Measurements from ENCODE around the gene METTL26.
"Not testable (repeated sequence)": the region's sequence is repeated elsewhere in the genome, so short reads cannot be mapped to it uniquely, and the experiment has no call there.

METTL26 gene

GRCh38 chr16:616733-617586, 19.1 kb downstream of the METTL26 start:
- Mint-ChIP-seq H3K9me3 (ENCODE audit: low read depth) (no peaks in the 10 kb centered on the region), H3K36me3 (no peaks in the 10 kb centered on the region), H3K27me3 (no peaks in the 10 kb centered on the region), H3K27ac (no peak overlapping the region), H3K4me1 (ENCODE audit: low read depth) (no peaks in the 10 kb centered on the region), H3K4me3 (no peak overlapping the region)

GRCh38 chr16:615122-615521, 21.0 kb downstream of the METTL26 start:
- H3K36me3 Mint-ChIP-seq, result no peaks in the 10 kb centered on the region
- H3K9me3 Mint-ChIP-seq (ENCODE audit: low read depth), result no peaks in the 10 kb centered on the region
- no peaks in the 10 kb centered on the region for H3K27me3 Mint-ChIP-seq
- no peak overlapping the region for H3K4me3 Mint-ChIP-seq
- no peak overlapping the region for H3K27ac Mint-ChIP-seq
- H3K4me1 Mint-ChIP-seq (ENCODE audit: low read depth), result peaks cover 3% of the 10 kb centered on the region

- Mint-ChIP-seq H3K27ac (no peak overlapping the region), H3K4me3 (no peak overlapping the region), H3K36me3 (no peaks in the 10 kb centered on the region), H3K4me1 (ENCODE audit: low read depth) (peaks cover 3% of the 10 kb centered on the region), H3K27me3 (no peaks in the 10 kb centered on the region), H3K9me3 (ENCODE audit: low read depth) (no peaks in the 10 kb centered on the region)
Observed at GRCh38 chr16:610513-611381, 25.4 kb downstream of the METTL26 start.

DNA sequence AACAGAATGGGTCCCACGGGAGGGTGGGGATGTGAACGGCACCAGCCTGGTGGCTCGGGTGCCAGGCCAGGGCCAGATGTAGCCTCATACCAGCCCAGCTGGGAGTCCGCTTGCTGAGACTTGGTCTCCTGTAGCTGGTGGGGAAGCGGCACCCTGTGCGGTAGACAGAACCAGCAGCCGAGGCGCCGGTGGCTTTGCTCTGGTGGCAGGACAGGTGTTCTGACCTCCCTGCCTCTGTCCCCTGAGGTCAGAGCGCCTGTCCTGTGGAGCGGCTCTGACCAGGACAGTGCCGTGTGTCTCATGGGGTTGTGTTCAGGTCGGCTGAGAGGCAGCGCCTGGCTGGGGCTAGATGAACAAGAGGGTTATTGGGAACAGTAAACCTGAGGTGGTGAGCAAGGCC, 26.1 kb downstream of the METTL26 start:
- peaks cover 3% of the 10 kb centered on the region for H3K4me1 Mint-ChIP-seq (ENCODE audit: low read depth)
- no peaks in the 10 kb centered on the region for H3K27me3 Mint-ChIP-seq
- no peaks in the 10 kb centered on the region for H3K9me3 Mint-ChIP-seq (ENCODE audit: low read depth)
- H3K36me3 Mint-ChIP-seq, result no peaks in the 10 kb centered on the region
- no peak overlapping the region for H3K27ac Mint-ChIP-seq
- H3K4me3 Mint-ChIP-seq, result no peak overlapping the region

DNA sequence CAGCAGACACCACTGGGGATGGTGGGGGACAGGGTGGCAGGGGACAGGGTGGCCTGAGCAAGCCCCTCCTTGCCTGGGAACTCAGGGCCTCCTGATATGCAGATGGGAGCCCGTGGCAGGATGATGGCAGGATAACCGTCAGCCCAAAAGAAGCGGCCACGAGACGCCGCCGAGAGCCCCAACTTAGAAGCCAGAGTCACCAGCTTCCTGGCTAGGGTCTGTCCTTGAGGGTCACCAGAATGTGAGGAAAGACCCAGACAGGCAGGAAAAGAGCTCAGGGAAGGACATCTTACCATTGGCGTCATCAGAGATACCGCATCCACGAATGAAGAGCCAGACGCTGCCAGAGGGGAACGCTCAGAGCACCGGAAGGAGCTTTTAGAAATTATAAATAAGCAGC, 26.8 kb downstream of the METTL26 start:
- Mint-ChIP-seq H3K27ac (no peak overlapping the region), H3K9me3 (ENCODE audit: low read depth) (no peaks in the 10 kb centered on the region), H3K4me3 (no peak overlapping the region), H3K4me1 (ENCODE audit: low read depth) (peaks cover 3% of the 10 kb centered on the region), H3K27me3 (no peaks in the 10 kb centered on the region), H3K36me3 (no peaks in the 10 kb centered on the region)

DNA sequence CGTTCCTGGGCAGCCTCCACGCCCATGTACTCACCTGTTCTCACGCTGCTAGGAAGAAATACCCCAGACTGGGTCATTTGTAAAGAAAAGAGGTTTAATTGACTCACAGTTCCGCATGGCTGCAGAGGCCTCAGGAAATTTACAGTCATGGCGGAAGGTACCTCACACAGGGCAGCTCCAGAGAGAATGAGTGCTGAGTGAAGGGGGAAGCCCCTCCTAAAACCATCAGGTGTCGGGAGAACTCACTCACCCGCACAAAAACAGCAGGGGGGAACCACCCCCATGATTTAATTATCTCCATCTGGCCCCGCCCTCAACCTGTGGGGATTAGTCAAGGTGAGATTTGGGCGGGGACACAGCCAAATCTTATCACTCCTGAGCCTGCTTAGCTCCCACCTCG, 28.1 kb downstream of the METTL26 start:
- peak overlapping the region; percentile 41 for H3K27ac Mint-ChIP-seq
- no peaks in the 10 kb centered on the region for H3K36me3 Mint-ChIP-seq
- H3K27me3 Mint-ChIP-seq, result no peaks in the 10 kb centered on the region
- H3K4me3 Mint-ChIP-seq, result no peak overlapping the region
- H3K9me3 Mint-ChIP-seq (ENCODE audit: low read depth), result no peaks in the 10 kb centered on the region
- H3K4me1 Mint-ChIP-seq (ENCODE audit: low read depth), result peaks cover 12% of the 10 kb centered on the region

- Mint-ChIP-seq H3K27ac (no peak overlapping the region), H3K9me3 (ENCODE audit: low read depth) (no peaks in the 10 kb centered on the region), H3K4me3 (no peak overlapping the region)
Observed at GRCh38 chr16:606656-607307, 29.3 kb downstream of the METTL26 start.

DNA sequence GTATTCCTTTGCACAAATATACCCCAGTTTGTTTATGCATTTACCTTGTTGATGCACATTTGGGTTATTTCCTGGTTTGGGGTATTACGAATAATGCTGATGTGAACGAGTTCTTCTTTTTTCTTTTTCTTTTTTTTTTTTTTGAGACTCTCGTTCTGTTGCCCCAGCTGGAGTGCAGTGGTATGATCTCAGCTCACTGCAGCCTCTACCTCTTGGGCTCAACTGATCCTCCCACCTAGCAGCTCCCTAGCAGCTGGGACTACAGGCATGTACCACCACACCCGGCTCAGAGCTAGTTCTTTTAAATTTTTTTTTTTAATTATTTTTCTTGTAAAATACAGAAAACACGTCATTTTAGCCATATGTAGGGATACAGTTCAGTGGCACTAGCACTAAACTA, 32.2 kb downstream of the METTL26 start:
- Mint-ChIP-seq H3K27ac (no peak overlapping the region), H3K36me3 (no peaks in the 10 kb centered on the region), H3K4me3 (no peak overlapping the region), H3K9me3 (ENCODE audit: low read depth) (no peaks in the 10 kb centered on the region), H3K4me1 (ENCODE audit: low read depth) (peaks cover 15% of the 10 kb centered on the region), H3K27me3 (no peaks in the 10 kb centered on the region)

More at GRCh38 chr16:606656-607307, 29.3 kb downstream of the METTL26 start:
- Mint-ChIP-seq H3K36me3 (no peaks in the 10 kb centered on the region), H3K4me1 (ENCODE audit: low read depth) (peaks cover 16% of the 10 kb centered on the region), H3K27me3 (no peaks in the 10 kb centered on the region)

- Mint-ChIP-seq H3K27ac (no peak overlapping the region), H3K27me3 (no peaks in the 10 kb centered on the region), H3K4me1 (ENCODE audit: low read depth) (peaks cover 15% of the 10 kb centered on the region), H3K36me3 (no peaks in the 10 kb centered on the region), H3K9me3 (ENCODE audit: low read depth) (no peaks in the 10 kb centered on the region), H3K4me3 (no peak overlapping the region)
Observed at GRCh38 chr16:600781-601180, 35.3 kb downstream of the METTL26 start.

- H3K9me3 Mint-ChIP-seq (ENCODE audit: low read depth), result no peaks in the 10 kb centered on the region
- no peaks in the 10 kb centered on the region for H3K36me3 Mint-ChIP-seq
- H3K27ac Mint-ChIP-seq, result no peak overlapping the region
- H3K4me3 Mint-ChIP-seq, result no peak overlapping the region
- peaks cover 16% of the 10 kb centered on the region for H3K4me1 Mint-ChIP-seq (ENCODE audit: low read depth)
- no peaks in the 10 kb centered on the region for H3K27me3 Mint-ChIP-seq
Observed at GRCh38 chr16:598823-599739, 37.0 kb downstream of the METTL26 start.

- H3K4me1 Mint-ChIP-seq (ENCODE audit: low read depth); H3K9me3 Mint-ChIP-seq (ENCODE audit: low read depth); H3K27me3 Mint-ChIP-seq; H3K36me3 Mint-ChIP-seq; H3K27ac Mint-ChIP-seq; H3K4me3 Mint-ChIP-seq: not testable (repeated sequence)
Observed at GRCh38 chr16:597655-598054, 38.5 kb downstream of the METTL26 start.

DNA sequence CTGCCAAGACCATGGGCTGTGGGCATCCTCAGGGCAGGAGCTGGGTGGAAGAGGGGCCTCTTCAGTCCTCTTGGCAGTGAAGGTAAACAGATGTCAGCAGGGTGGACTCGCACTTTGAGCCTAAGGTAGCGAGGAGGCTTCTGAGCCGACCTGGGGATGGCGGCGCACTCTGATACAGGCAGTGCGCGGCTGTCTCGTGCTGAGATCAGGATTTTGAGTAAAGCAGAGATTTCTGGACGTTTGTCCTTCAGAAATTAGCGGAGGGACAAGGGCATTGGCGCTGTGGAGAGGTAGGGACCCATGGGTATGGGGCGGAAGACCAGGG, 39.4 kb downstream of the METTL26 start:
- Mint-ChIP-seq H3K27ac (no peak overlapping the region), H3K9me3 (ENCODE audit: low read depth) (no peaks in the 10 kb centered on the region), H3K4me1 (ENCODE audit: low read depth) (peaks cover 10% of the 10 kb centered on the region), H3K27me3 (no peaks in the 10 kb centered on the region), H3K36me3 (no peaks in the 10 kb centered on the region), H3K4me3 (no peak overlapping the region)

DNA sequence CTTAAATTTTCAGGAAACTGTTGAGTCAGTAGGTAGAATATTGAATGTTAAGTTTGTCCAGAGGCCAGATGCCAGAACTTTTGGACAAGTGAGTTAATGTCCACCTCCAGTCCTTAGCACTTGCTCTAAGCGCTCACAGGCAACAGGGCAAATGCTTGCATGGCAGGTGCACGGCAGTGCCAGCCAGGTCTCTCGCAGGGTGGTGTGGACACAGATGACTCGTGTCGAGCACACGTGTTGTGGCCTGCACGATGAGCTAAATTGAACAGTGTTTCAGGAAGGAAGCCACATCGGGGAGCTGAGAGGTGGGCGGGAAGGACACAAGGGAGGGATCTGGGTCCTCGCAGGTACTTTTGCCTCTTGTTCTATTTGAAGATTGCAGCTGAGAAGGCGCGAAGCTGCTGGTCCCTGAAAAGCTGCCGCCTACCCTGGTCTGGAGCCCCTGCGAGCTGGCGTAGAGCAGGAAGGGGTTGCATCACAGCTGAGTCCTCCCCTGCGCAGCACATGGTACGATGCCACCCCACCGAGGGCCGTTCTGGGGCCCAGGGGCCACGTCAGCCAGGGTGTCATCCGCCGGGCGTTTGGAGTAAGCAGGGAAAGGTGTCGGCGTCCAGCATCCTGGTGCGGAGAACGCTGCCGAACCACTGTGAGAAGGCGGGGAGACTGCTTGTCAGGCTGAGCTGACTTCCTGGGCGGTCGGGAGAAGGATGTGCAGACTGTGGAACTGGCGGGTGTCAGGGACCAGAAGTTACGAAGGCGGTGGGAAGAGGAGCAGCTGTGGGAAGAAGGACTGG, 40.0 kb downstream of the METTL26 start:
- no peak overlapping the region for H3K27ac Mint-ChIP-seq

GRCh38 chr16:595094-595528, 41.0 kb downstream of the METTL26 start:
- H3K4me1 Mint-ChIP-seq (ENCODE audit: low read depth), result peaks cover 18% of the 10 kb centered on the region
- H3K27me3 Mint-ChIP-seq, result no peaks in the 10 kb centered on the region
- no peaks in the 10 kb centered on the region for H3K36me3 Mint-ChIP-seq
- no peak overlapping the region for H3K27ac Mint-ChIP-seq
- no peaks in the 10 kb centered on the region for H3K9me3 Mint-ChIP-seq (ENCODE audit: low read depth)
- no peak overlapping the region for H3K4me3 Mint-ChIP-seq

More for the DNA sequence above, 40.0 kb downstream of the METTL26 start:
- no peak overlapping the region for H3K4me3 Mint-ChIP-seq
- peaks cover 13% of the 10 kb centered on the region for H3K4me1 Mint-ChIP-seq (ENCODE audit: low read depth)
- no peaks in the 10 kb centered on the region for H3K36me3 Mint-ChIP-seq
- H3K27me3 Mint-ChIP-seq, result no peaks in the 10 kb centered on the region
- H3K9me3 Mint-ChIP-seq (ENCODE audit: low read depth), result no peaks in the 10 kb centered on the region

All from activated naive CD8-positive, alpha-beta T cell (primary cell).